CD4-positive, CD25-positive, alpha-beta regulatory T cell (primary cell): ENCODE measurements around the gene HCN1. TPM values are rescaled to one million over a fixed set of nuclear protein-coding genes. Genes with fewer than 3 reads are reported as not detected.

Experiments used
- ATAC-seq, 2 donors: fragments of 150-1000 bp; cut with Tn5 transposase; one replicate each; pipeline ENCODE4 v1.10.0; 2021; ENCODE audit warnings: low read depth in 2 of 2, moderate number of reproducible peaks in 2 of 2, moderate library complexity in 1 of 2
- DNase-seq, 3 donors: peaks; one replicate each; pipeline versions ENCODE4 v3.0.0 to v3.0.0-alpha.2; 2012 to 2022; ENCODE audit warnings: mixed read lengths in 1 of 3
- H3K27ac ChIP-seq: one replicate; pipeline ENCODE4 v1.7.0; 2013; ENCODE audit warnings: mild to moderate bottlenecking, low read length; ENCODE audit not compliant: insufficient read depth, poor library complexity, severe bottlenecking
- H3K27me3 ChIP-seq: one replicate; pipeline ENCODE4 v1.7.0; 2013; ENCODE audit warnings: low read length; ENCODE audit not compliant: control insufficient read depth, insufficient read depth
- H3K36me3 ChIP-seq: one replicate; pipeline ENCODE4 v1.7.0; 2013; ENCODE audit warnings: mild to moderate bottlenecking, low read length, moderate library complexity; ENCODE audit not compliant: control insufficient read depth, insufficient read depth
- H3K4me1 ChIP-seq: 2 replicates; pipeline ENCODE4 v1.7.0; 2013; ENCODE audit warnings: mild to moderate bottlenecking, low read length; ENCODE audit not compliant: insufficient read depth, control insufficient read depth, poor library complexity, severe bottlenecking
- H3K4me3 ChIP-seq: one replicate; pipeline ENCODE4 v1.7.0; 2013; ENCODE audit warnings: low read depth, mild to moderate bottlenecking, low read length, moderate library complexity
- H3K9me3 ChIP-seq, 2 experiments: 1 replicate in 1 of 2; 2 replicates in 1 of 2; pipeline ENCODE4 v1.7.0; 2013; ENCODE audit warnings: low read length in 2 of 2, mild to moderate bottlenecking in 1 of 2, moderate library complexity in 1 of 2; ENCODE audit not compliant: control insufficient read depth in 2 of 2
- H3K27ac Mint-ChIP-seq, 3 donors: one replicate each; pipeline ENCODE4 v1.8.0; 2020 to 2022; ENCODE audit warnings: mild to moderate bottlenecking in 3 of 3, mixed read lengths in 3 of 3, moderate library complexity in 2 of 3
- H3K27me3 Mint-ChIP-seq: one replicate; pipeline ENCODE4 v1.8.0; 2022; ENCODE audit warnings: mild to moderate bottlenecking, mixed read lengths
- H3K36me3 Mint-ChIP-seq: one replicate; pipeline ENCODE4 v1.8.0; 2020; ENCODE audit warnings: mixed read lengths
- H3K4me1 Mint-ChIP-seq, 4 donors: one replicate each; pipeline ENCODE4 v1.8.0; 2020 to 2022; ENCODE audit warnings: mixed read lengths in 4 of 4, mild to moderate bottlenecking in 1 of 4
- H3K4me3 Mint-ChIP-seq, 4 donors: one replicate each; pipeline ENCODE4 v1.8.0; 2020 to 2022; ENCODE audit warnings: mild to moderate bottlenecking in 4 of 4, mixed read lengths in 4 of 4, moderate library complexity in 3 of 4
- H3K9me3 Mint-ChIP-seq, 7 donors: one replicate each; pipeline ENCODE4 v1.8.0; 2020 to 2022; ENCODE audit warnings: mixed read lengths in 7 of 7, mild to moderate bottlenecking in 3 of 7, moderate library complexity in 2 of 7
- polyA plus RNA-seq, 4 donors: library from polyadenylated mRNA; unstranded; fragments of 300-500 nt; fragmentation: Illumina TruSeq; gene quantifications; one replicate each; pipeline ENCODE4 v1.2.3, GENCODE V29; 2021
- total RNA-seq: library from RNA; stranded (reverse); gene quantifications from one replicate; pipeline ENCODE4 v1.2.3, GENCODE V29; 2022

Gene HCN1
- total and polyA plus RNA-seq, 5 donors from 2014 or later: not detected

GRCh38 chr5:45672271-45672670 lies 23.9 kb downstream of the HCN1 start:
- H3K27me3 ChIP-seq: no peaks in the 10 kb centered on the region
- no peaks in the 10 kb centered on the region for H3K36me3 ChIP-seq
- no peaks in the 10 kb centered on the region for H3K9me3 ChIP-seq
- H3K4me3 Mint-ChIP-seq: no peak overlapping the region
- peaks cover 0 to 33% (median 3%) of the 10 kb centered on the region in 7 donors for H3K9me3 Mint-ChIP-seq
- no peaks in the 10 kb centered on the region for H3K36me3 Mint-ChIP-seq
- no peak overlapping the region for H3K27ac Mint-ChIP-seq
- H3K4me1 ChIP-seq: no peaks in the 10 kb centered on the region
- no peak overlapping the region for H3K27ac ChIP-seq
- no peak for ATAC-seq
- no peak for DNase-seq
- H3K4me1 Mint-ChIP-seq: no peaks in the 10 kb centered on the region
- no peaks in the 10 kb centered on the region for H3K27me3 Mint-ChIP-seq
- H3K4me3 ChIP-seq: no peak overlapping the region

- H3K9me3 ChIP-seq: peaks cover 0 to 4% of the 10 kb centered on the region in 2 experiments
These were observed 47.4 kb downstream of the HCN1 start for GRCh38 chr5:45648744-45649143.

GRCh38 chr5:45643056-45643455 lies 53.1 kb downstream of the HCN1 start:
- ATAC-seq (no peak), DNase-seq (no peak)
- H3K27me3 Mint-ChIP-seq: no peaks in the 10 kb centered on the region
- H3K9me3 ChIP-seq: no peaks in the 10 kb centered on the region
- H3K4me3 Mint-ChIP-seq: no peak overlapping the region
- H3K27ac Mint-ChIP-seq: no peak overlapping the region
- peaks cover 0 to 7% (median 4%) of the 10 kb centered on the region in 7 donors for H3K9me3 Mint-ChIP-seq
- H3K27me3 ChIP-seq: no peaks in the 10 kb centered on the region
- no peaks in the 10 kb centered on the region for H3K4me1 ChIP-seq
- H3K36me3 ChIP-seq: no peaks in the 10 kb centered on the region
- H3K27ac ChIP-seq: no peak overlapping the region
- H3K4me3 ChIP-seq: no peak overlapping the region
- H3K36me3 Mint-ChIP-seq: no peaks in the 10 kb centered on the region
- no peaks in the 10 kb centered on the region for H3K4me1 Mint-ChIP-seq

More at GRCh38 chr5:45648744-45649143, 47.4 kb downstream of the HCN1 start:
- DNase-seq: no peak
- no peaks in the 10 kb centered on the region for H3K27me3 Mint-ChIP-seq
- no peaks in the 10 kb centered on the region for H3K36me3 Mint-ChIP-seq
- Histone ChIP-seq H3K27ac (no peak overlapping the region), H3K27me3 (no peaks in the 10 kb centered on the region), H3K36me3 (no peaks in the 10 kb centered on the region), H3K4me3 (no peak overlapping the region), H3K4me1 (no peaks in the 10 kb centered on the region)
- peaks cover 0 to 3% (median 0%) of the 10 kb centered on the region in 4 donors for H3K4me1 Mint-ChIP-seq
- peaks cover 5 to 22% (median 12%) of the 10 kb centered on the region in 7 donors for H3K9me3 Mint-ChIP-seq
- H3K4me3 Mint-ChIP-seq: no peak overlapping the region
- ATAC-seq: no peak
- no peak overlapping the region for H3K27ac Mint-ChIP-seq

GRCh38 chr5:45642370-45642769 lies 53.8 kb downstream of the HCN1 start:
- DNase-seq: no peak
- Histone ChIP-seq H3K4me1 (no peaks in the 10 kb centered on the region), H3K4me3 (no peak overlapping the region), H3K27ac (no peak overlapping the region), H3K36me3 (no peaks in the 10 kb centered on the region), H3K27me3 (no peaks in the 10 kb centered on the region), H3K9me3 (no peaks in the 10 kb centered on the region)
- H3K4me1 Mint-ChIP-seq: no peaks in the 10 kb centered on the region
- H3K27ac Mint-ChIP-seq: no peak overlapping the region
- no peaks in the 10 kb centered on the region for H3K27me3 Mint-ChIP-seq
- H3K9me3 Mint-ChIP-seq: peaks cover 0 to 9% (median 4%) of the 10 kb centered on the region in 7 donors
- no peaks in the 10 kb centered on the region for H3K36me3 Mint-ChIP-seq
- H3K4me3 Mint-ChIP-seq: no peak overlapping the region
- ATAC-seq: no peak

GRCh38 chr5:45639040-45639439 lies 57.1 kb downstream of the HCN1 start:
- Mint-ChIP-seq H3K27me3 (no peaks in the 10 kb centered on the region), H3K4me3 (no peak overlapping the region), H3K9me3 (peaks cover 2 to 17% (median 5%) of the 10 kb centered on the region in 7 donors), H3K4me1 (no peaks in the 10 kb centered on the region), H3K36me3 (no peaks in the 10 kb centered on the region), H3K27ac (no peak overlapping the region)
- Histone ChIP-seq H3K9me3 (no peaks in the 10 kb centered on the region), H3K4me3 (no peak overlapping the region), H3K27me3 (no peaks in the 10 kb centered on the region), H3K36me3 (no peaks in the 10 kb centered on the region), H3K4me1 (no peaks in the 10 kb centered on the region), H3K27ac (no peak overlapping the region)
- ATAC-seq: no peak
- no peak for DNase-seq

GRCh38 chr5:45627076-45627656 lies 69.0 kb downstream of the HCN1 start:
- Mint-ChIP-seq H3K4me1 (no peaks in the 10 kb centered on the region), H3K27me3 (no peaks in the 10 kb centered on the region), H3K36me3 (no peaks in the 10 kb centered on the region), H3K27ac (no peak overlapping the region), H3K4me3 (no peak overlapping the region), H3K9me3 (peaks cover 0 to 19% (median 7%) of the 10 kb centered on the region in 7 donors)
- H3K4me1 ChIP-seq: no peaks in the 10 kb centered on the region
- DNase-seq: no peak
- H3K27me3 ChIP-seq: no peaks in the 10 kb centered on the region
- no peaks in the 10 kb centered on the region for H3K9me3 ChIP-seq
- no peak overlapping the region for H3K4me3 ChIP-seq
- H3K27ac ChIP-seq: no peak overlapping the region
- H3K36me3 ChIP-seq: no peaks in the 10 kb centered on the region
- no peak for ATAC-seq

- no peaks in the 10 kb centered on the region for H3K9me3 ChIP-seq
- Mint-ChIP-seq H3K27me3 (no peaks in the 10 kb centered on the region), H3K9me3 (peaks cover 0 to 30% (median 7%) of the 10 kb centered on the region in 7 donors), H3K4me1 (no peaks in the 10 kb centered on the region), H3K27ac (no peak overlapping the region), H3K36me3 (no peaks in the 10 kb centered on the region), H3K4me3 (no peak overlapping the region)
- H3K4me3 ChIP-seq: no peak overlapping the region
- no peaks in the 10 kb centered on the region for H3K36me3 ChIP-seq
- no peak for DNase-seq
- no peaks in the 10 kb centered on the region for H3K4me1 ChIP-seq
- ATAC-seq: no peak
- no peaks in the 10 kb centered on the region for H3K27me3 ChIP-seq
- no peak overlapping the region for H3K27ac ChIP-seq
These were observed 72.3 kb downstream of the HCN1 start for GRCh38 chr5:45623832-45624231.

GRCh38 chr5:45622365-45622764 lies 73.8 kb downstream of the HCN1 start:
- H3K4me1 Mint-ChIP-seq: no peaks in the 10 kb centered on the region

More at GRCh38 chr5:45622365-45622764, 73.8 kb downstream of the HCN1 start:
- no peaks in the 10 kb centered on the region for H3K36me3 ChIP-seq
- DNase-seq: no peak
- Mint-ChIP-seq H3K9me3 (peaks cover 3 to 41% (median 13%) of the 10 kb centered on the region in 7 donors), H3K36me3 (no peaks in the 10 kb centered on the region), H3K27ac (no peak overlapping the region), H3K27me3 (no peaks in the 10 kb centered on the region), H3K4me3 (no peak overlapping the region)
- no peak for ATAC-seq
- H3K4me1 ChIP-seq: no peaks in the 10 kb centered on the region
- H3K9me3 ChIP-seq: no peaks in the 10 kb centered on the region
- no peaks in the 10 kb centered on the region for H3K27me3 ChIP-seq
- H3K27ac ChIP-seq: no peak overlapping the region
- H3K4me3 ChIP-seq: no peak overlapping the region
